GM19395 (cell line): ENCODE data around the gene CYB561A3.

Experiments
- ATAC-seq: cut with Tn5 transposase; IDR thresholded peaks from one replicate; pipeline ENCODE4 v1.9.1; 2021; ENCODE audit warnings: mild to moderate bottlenecking, moderate library complexity; ENCODE audit not compliant: unreplicated experiment

Gene CYB561A3

GRCh38 chr11:61345954-61346843, 15.5 kb downstream of the CYB561A3 start:
- ATAC-seq = no peak

GRCh38 chr11:61345170-61345610, 16.5 kb downstream of the CYB561A3 start:
- no peak for ATAC-seq

GRCh38 chr11:61343792-61344745, 17.6 kb downstream of the CYB561A3 start:
- no peak for ATAC-seq

- no peak for ATAC-seq
Observed at GRCh38 chr11:61342207-61342803, 19.4 kb downstream of the CYB561A3 start.

- no peak for ATAC-seq
Observed at GRCh38 chr11:61341706-61342105, 20.0 kb downstream of the CYB561A3 start.

- no peak for ATAC-seq
Observed at GRCh38 chr11:61340979-61341378, 20.7 kb downstream of the CYB561A3 start.

GRCh38 chr11:61339490-61339878, 22.2 kb downstream of the CYB561A3 start:
- no peak for ATAC-seq

- no peak for ATAC-seq
Observed at GRCh38 chr11:61338783-61339489, 22.7 kb downstream of the CYB561A3 start.

- no peak for ATAC-seq
Observed at GRCh38 chr11:61337706-61338470, 23.8 kb downstream of the CYB561A3 start.

GRCh38 chr11:61336171-61336935, 25.3 kb downstream of the CYB561A3 start:
- ATAC-seq = peak; percentile 52

- no peak for ATAC-seq
Observed at GRCh38 chr11:61335355-61335710, 26.3 kb downstream of the CYB561A3 start.

GRCh38 chr11:61334434-61335354, 27.0 kb downstream of the CYB561A3 start:
- ATAC-seq = no peak

GRCh38 chr11:61333550-61334433, 27.9 kb downstream of the CYB561A3 start:
- peak; percentile 24 for ATAC-seq

GRCh38 chr11:61332797-61333549, 28.7 kb downstream of the CYB561A3 start, which contains the start of the genes DDB1 and TKFC:
DDB1 (minus strand) TSS chr11:61333105; CDS start chr11:61332968, 137 bp downstream.
TKFC (plus strand) TSS chr11:61333228; CDS start chr11:61334729, 1,501 bp downstream.
- peak; percentile 85 for ATAC-seq

GRCh38 chr11:61332281-61332796, 29.3 kb downstream of the CYB561A3 start:
- ATAC-seq = no peak

- ATAC-seq = no peak
Observed at GRCh38 chr11:61331651-61332050, 30.0 kb downstream of the CYB561A3 start.
